ACC112 (cell line): ENCODE measurements around the gene NCAPG2.

Source experiments
- H2AFZ ChIP-seq: fragments of 200-600 bp; sonication (generic); one replicate; pipeline ENCODE4 v1.6.0; 2017; ENCODE audit warnings: antibody characterized with exemption, low read length; ENCODE audit not compliant: unreplicated experiment
- H3K27ac ChIP-seq: fragments of 200-600 bp; sonication (generic); 2 replicates; pipeline ENCODE4 v1.5.1; 2014; ENCODE audit warnings: low read depth, mild to moderate bottlenecking, antibody characterized with exemption, low read length, moderate library complexity
- H3K27me3 ChIP-seq: fragments of 200-600 bp; sonication (generic); 2 replicates; pipeline ENCODE4 v1.6.1; 2014; ENCODE audit warnings: mild to moderate bottlenecking, antibody characterized with exemption, low read length, moderate library complexity, mixed read lengths; ENCODE audit not compliant: insufficient read depth
- H3K36me3 ChIP-seq: fragments of 200-600 bp; sonication (generic); 2 replicates; pipeline ENCODE4 v1.6.1; 2016; ENCODE audit warnings: mild to moderate bottlenecking, antibody characterized with exemption, low read length, moderate library complexity, mixed read lengths; ENCODE audit not compliant: insufficient read depth
- H3K4me1 ChIP-seq: fragments of 200-600 bp; sonication (generic); one replicate; pipeline ENCODE4 v1.6.1; 2016; ENCODE audit warnings: low read length, mixed read lengths; ENCODE audit not compliant: insufficient read depth, unreplicated experiment, control insufficient read depth
- H3K4me3 ChIP-seq: fragments of 200-600 bp; sonication (generic); 2 replicates; pipeline ENCODE4 v1.5.1; 2014; ENCODE audit warnings: mild to moderate bottlenecking, low read depth, low read length
- H3K79me2 ChIP-seq: fragments of 200-600 bp; sonication (generic); one replicate; pipeline ENCODE4 v1.6.0; 2016; ENCODE audit warnings: low read length; ENCODE audit not compliant: control insufficient read depth, unreplicated experiment, insufficient read depth

The NCAPG2 gene

DNA sequence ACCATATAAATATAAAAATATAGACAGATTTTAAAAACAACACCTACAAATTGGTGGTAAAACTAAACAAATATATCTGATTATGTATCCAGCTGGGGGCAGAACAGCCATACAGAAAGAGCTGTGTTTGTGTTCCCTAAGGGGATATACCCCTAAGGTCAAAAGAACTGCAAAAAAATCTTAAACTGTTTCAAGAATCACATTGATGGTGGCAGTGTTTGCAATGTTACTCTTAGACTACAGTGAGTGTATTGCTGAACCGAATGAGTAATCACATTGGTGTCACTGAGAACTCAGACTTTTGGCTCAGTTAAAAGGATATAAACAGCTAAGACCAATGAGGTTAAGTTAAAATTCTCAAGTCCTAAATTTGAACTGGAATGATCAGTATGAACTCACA is 89.9 kb downstream of the NCAPG2 start:
- no peak overlapping the region for H3K27ac ChIP-seq

GRCh38 chr7:158613481-158613880 is 91.1 kb downstream of the NCAPG2 start:
- no peak overlapping the region for H2AFZ ChIP-seq
- H3K27me3 ChIP-seq = no peaks in the 10 kb centered on the region
- H3K36me3 ChIP-seq = no peaks in the 10 kb centered on the region
- peaks cover 4% of the 10 kb centered on the region for H3K4me1 ChIP-seq
- no peaks in the 10 kb centered on the region for H3K79me2 ChIP-seq
- no peak overlapping the region for H3K4me3 ChIP-seq
- H3K27ac ChIP-seq = no peak overlapping the region

More for the DNA sequence above, 89.9 kb downstream of the NCAPG2 start:
- Histone ChIP-seq H3K27me3 (no peaks in the 10 kb centered on the region), H3K79me2 (no peaks in the 10 kb centered on the region), H3K4me1 (peaks cover 4% of the 10 kb centered on the region), H3K4me3 (no peak overlapping the region), H3K36me3 (0 out of 2 replicates have a peak, but pooled peaks cover 3% of the 10 kb centered on the region), H2AFZ (no peak overlapping the region)

GRCh38 chr7:158612546-158612945 is 92.1 kb downstream of the NCAPG2 start:
- peaks cover 4% of the 10 kb centered on the region for H3K4me1 ChIP-seq
- no peak overlapping the region for H2AFZ ChIP-seq
- H3K27me3 ChIP-seq = no peaks in the 10 kb centered on the region
- no peaks in the 10 kb centered on the region for H3K79me2 ChIP-seq
- no peak overlapping the region for H3K27ac ChIP-seq
- no peak overlapping the region for H3K4me3 ChIP-seq
- H3K36me3 ChIP-seq = no peaks in the 10 kb centered on the region

DNA sequence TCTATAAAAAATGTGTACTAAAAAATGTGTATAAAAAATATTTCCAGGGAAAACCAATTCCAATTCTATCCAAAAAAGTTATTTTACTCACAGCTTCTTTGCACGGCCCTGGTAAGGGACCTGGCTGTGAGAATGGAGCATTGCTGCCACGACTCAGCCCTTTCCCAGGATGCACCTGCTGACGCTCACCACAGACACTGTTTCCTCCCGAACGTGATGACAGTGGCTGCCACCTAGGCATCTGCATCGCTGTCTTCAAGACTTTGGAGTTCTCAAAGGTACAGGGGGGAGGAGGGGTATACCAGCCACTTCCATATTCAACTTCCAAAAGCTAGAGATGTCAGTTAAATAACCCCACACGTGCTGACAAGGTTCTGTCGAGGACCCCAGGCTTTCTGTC is 93.1 kb downstream of the NCAPG2 start:
- H3K4me3 ChIP-seq = no peak overlapping the region
- H3K79me2 ChIP-seq = no peaks in the 10 kb centered on the region
- no peak overlapping the region for H2AFZ ChIP-seq
- no peak overlapping the region for H3K27ac ChIP-seq
- H3K36me3 ChIP-seq = no peaks in the 10 kb centered on the region
- peaks cover 4% of the 10 kb centered on the region for H3K4me1 ChIP-seq
- H3K27me3 ChIP-seq = no peaks in the 10 kb centered on the region

- H3K4me1 ChIP-seq = no peaks in the 10 kb centered on the region
- no peaks in the 10 kb centered on the region for H3K36me3 ChIP-seq
- H3K79me2 ChIP-seq = no peaks in the 10 kb centered on the region
- no peak overlapping the region for H2AFZ ChIP-seq
- H3K27me3 ChIP-seq = no peaks in the 10 kb centered on the region
- no peak overlapping the region for H3K4me3 ChIP-seq
- no peak overlapping the region for H3K27ac ChIP-seq
Observed at GRCh38 chr7:158609313-158609974, 95.2 kb downstream of the NCAPG2 start.

DNA sequence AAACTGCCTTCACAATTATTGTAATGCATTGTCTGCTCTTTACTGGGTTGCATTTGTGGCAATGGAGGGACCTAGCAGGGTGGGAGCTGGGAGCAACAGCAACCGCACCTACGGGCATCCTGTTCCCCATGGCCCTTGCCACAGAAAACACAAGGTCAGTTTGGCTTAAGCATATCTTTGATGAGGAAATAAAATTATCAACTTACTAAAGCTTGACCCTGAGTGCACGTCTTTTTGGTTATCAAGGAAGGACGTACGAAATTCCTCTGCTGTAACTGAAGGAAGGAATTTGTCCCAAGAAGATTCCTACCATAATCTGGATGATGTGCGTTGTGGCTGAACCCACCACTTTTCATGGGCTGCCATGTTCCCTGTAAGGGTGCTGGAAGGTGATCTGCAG is 97.0 kb downstream of the NCAPG2 start:
- Histone ChIP-seq H3K4me3 (no peak overlapping the region), H3K79me2 (no peaks in the 10 kb centered on the region), H2AFZ (no peak overlapping the region), H3K36me3 (no peaks in the 10 kb centered on the region), H3K27me3 (no peaks in the 10 kb centered on the region), H3K27ac (no peak overlapping the region), H3K4me1 (no peaks in the 10 kb centered on the region)

DNA sequence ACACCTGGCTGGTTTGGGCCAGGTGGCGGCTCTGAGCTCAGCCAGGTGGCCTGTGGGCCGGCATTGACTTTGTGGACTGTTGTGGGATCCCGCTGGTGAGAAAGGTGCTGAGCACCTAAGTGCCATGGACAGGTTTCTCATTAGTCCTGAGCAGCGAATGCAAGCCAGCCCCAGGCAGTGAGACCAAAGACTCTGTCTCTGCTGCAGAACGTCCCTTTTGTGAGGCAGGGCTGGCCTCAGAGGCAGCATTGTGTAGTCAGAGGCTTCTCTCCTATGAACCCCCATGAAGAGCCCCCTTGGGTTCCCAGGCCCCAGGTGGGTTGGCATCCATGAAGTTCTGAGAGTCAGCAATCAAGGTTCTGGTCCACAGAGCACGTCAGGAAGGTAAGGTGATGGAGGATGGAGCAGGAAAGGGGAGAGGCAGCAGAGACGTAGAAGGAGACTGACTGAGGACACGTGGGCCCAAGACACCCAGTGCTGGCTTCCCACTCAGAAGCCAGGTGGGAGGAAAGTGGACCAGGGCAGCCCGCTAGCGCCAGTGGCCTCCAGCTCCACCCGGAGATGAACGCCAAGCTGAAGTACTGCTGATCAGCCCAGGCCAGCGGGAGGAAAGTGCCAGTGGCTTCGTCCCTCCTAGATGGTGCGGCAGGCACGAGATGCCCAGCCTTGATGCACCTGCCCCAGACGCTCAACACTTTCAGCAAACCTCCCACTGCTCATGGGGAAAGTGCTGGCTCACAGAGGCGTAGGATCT is 97.8 kb downstream of the NCAPG2 start:
- Histone ChIP-seq H3K4me3 (no peak overlapping the region), H3K4me1 (no peaks in the 10 kb centered on the region), H2AFZ (no peak overlapping the region), H3K36me3 (no peaks in the 10 kb centered on the region), H3K27ac (no peak overlapping the region), H3K79me2 (no peaks in the 10 kb centered on the region), H3K27me3 (no peaks in the 10 kb centered on the region)

DNA sequence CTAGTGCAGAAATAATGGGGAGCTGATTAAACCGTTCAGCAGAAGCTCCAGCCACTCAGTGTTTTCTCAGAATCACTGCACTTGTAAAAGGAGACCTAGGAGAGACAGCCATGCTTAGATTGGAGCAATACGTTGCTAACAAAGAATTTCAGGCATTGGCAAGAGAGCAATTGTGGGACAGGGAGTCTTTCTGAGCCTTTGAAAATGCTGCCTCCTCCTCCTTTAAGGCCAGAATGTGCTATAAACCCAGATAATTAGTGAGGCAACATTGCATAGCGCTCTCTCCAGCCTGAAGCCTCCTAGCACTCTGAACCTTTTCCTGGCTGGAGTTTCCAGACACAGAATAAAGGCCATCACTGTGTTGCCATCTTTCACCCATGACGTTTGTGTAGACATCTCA is 98.5 kb downstream of the NCAPG2 start:
- H3K4me3 ChIP-seq = no peak overlapping the region
- no peaks in the 10 kb centered on the region for H3K4me1 ChIP-seq
- no peaks in the 10 kb centered on the region for H3K79me2 ChIP-seq
- no peak overlapping the region for H3K27ac ChIP-seq
- no peak overlapping the region for H2AFZ ChIP-seq
- no peaks in the 10 kb centered on the region for H3K36me3 ChIP-seq
- no peaks in the 10 kb centered on the region for H3K27me3 ChIP-seq

- no peak overlapping the region for H2AFZ ChIP-seq
- no peak overlapping the region for H3K4me3 ChIP-seq
- H3K27ac ChIP-seq = no peak overlapping the region
- H3K36me3 ChIP-seq = no peaks in the 10 kb centered on the region
- H3K27me3 ChIP-seq = no peaks in the 10 kb centered on the region
- no peaks in the 10 kb centered on the region for H3K79me2 ChIP-seq
- H3K4me1 ChIP-seq = no peaks in the 10 kb centered on the region
Observed at GRCh38 chr7:158603773-158604755, 100.5 kb downstream of the NCAPG2 start.

DNA sequence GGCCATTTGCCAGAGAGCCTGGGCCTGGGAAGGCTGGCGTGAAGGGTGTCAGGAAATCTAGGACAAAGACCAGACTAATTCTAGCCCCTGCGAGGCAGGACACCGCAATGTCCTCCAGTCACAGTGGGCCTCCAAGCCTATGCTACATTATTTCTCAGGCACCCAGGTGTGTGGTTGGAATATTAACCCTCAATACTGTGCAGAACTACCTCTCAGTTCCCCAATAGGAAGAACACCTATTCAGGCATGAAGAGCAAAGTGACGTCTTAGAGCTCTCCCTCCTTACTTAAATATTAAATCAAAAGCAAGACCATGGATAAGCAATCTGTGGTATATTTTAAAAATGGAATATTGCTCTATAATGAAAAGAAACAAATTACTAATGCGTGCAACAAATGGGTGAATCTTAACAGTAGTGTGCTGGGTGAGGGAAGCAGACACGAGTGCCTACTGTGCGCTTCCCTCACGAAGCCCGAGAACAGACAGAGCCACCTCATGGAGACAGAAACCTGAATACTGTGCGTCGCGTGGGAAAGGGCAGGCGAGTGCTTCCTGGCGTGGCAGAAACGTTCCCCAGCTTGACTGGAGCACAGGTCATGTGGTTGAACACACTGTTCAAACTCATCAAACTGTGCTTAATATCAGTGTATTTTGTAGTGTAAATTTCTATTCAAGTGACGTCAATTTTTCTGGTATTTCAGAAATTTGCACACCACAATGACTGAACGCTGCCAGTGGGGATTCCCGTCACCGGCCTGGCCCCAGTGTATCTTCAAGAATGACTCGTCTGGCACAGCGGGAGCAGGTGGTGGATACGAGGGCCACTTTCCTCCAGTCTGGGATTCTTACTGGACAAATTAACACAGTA is 101.5 kb downstream of the NCAPG2 start:
- no peak overlapping the region for H3K27ac ChIP-seq
- no peaks in the 10 kb centered on the region for H3K79me2 ChIP-seq
- no peak overlapping the region for H3K4me3 ChIP-seq
- no peaks in the 10 kb centered on the region for H3K4me1 ChIP-seq
- H2AFZ ChIP-seq = no peak overlapping the region
- H3K27me3 ChIP-seq = no peaks in the 10 kb centered on the region
- no peaks in the 10 kb centered on the region for H3K36me3 ChIP-seq
